DMS153 treated with DMSO at 0.1 percent for 48 hours (cell line): ENCODE data around the gene AGK.

ENCODE experiments used
- DNase-seq: peaks from one replicate; lab custom pipeline; 2025; ENCODE audit not compliant: unreplicated experiment; lab: John Stamatoyannopoulos, UW

AGK gene

GRCh38 chr7:141585592-141586510 is 34.6 kb downstream of the AGK start:
- no peak for DNase-seq

DNA sequence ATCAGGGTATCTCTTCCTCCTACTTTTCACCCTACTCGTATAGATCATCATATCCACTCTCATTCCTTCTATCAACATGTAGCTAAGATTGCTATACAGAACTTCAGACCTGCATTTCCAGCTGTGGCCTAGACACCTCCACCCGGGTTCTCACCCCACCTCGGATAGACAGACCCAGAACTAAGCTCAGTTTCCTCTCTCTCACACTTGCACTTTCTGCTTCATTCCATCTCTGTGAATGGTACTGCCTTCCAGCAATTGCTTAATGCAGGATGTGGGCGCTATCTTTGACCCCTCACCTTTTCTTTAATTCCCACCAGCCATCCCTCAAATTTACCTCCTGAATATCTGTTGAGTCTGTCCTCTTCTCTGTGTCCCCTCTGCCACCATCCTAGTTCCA is 35.7 kb downstream of the AGK start:
- DNase-seq = no peak

DNA sequence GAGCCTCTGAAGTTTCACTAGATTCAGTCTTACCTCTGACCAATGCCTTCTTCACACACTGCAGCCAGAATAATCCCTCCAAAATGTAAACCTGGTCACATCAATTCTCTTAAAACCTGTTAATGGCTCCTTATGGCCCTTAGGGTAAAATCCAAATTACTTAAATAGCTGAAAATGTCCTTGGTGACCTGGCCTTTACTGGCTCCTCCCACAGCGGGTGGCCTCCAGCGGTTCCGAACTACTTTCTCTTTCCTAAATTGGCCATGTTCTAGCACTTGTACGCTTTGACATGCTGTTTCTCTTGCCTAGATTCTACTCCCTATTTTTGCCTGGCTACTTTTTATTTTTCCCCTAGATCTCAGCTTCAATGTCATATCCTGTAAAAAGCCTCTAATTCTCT is 36.1 kb downstream of the AGK start:
- DNase-seq = no peak

- no peak for DNase-seq
These were observed 37.7 kb downstream of the AGK start for GRCh38 chr7:141588912-141589311.

DNA sequence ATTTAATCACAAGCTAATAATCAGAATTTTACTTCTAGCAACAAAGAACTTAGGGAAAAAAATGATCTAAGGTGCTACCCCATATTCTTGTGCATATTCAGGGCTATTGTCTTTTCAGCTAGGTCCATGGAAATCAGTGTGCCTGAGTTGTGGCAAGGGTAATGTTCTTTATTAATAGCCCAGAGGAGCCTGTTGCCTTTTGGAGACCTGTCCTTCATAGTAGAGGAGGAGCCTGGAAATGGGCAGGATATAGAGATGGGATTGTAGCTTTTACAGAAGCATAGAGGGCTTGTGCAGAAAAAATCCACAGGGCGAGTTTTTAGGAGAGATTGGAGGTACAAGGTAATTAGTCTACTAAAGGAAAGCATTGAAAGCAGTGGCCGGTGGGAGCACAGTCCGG is 38.9 kb downstream of the AGK start:
- DNase-seq = no peak

- DNase-seq = no peak
These were observed 39.5 kb downstream of the AGK start for GRCh38 chr7:141590666-141591065.

DNA sequence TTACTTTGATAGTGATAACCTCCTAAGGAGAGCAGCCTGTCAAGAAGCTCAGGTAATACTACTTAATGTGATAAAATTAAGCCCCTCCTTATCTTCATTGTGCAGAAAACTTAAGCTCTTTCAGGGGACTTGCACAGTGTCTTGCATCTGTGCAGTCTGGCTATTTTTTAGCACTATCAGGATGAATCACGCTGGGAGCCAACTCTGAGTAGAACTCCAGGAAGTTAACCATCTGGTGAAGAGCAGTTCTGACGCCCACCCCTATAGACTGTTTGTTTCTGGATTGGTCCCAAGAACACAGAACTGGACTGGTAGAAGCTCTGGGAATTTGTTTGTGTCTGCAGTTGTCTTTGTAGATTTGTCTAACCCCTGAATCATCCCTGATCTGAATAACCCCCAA is 41.9 kb downstream of the AGK start:
- DNase-seq = no peak

DNA sequence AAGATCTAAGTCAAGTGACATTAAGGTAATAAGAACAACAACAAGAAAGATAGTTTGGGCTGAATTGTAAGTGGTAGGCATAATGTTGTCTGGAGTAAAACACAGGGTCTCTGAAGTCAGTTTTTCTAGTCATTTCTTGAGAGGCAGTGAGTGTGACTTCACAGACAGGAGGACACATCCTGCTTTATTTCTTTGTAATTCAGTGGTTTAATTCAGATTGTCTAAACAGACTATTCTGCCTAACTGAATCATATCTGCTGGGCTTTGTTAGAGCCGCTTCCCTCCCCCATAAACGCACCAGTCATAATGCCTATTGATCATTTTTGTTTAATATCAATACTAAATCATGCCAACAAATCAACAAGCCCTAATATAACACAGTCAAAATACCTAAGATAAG is 46.8 kb downstream of the AGK start:
- no peak for DNase-seq

GRCh38 chr7:141598408-141598807 is 47.2 kb downstream of the AGK start:
- no peak for DNase-seq

- DNase-seq = no peak
These were observed 49.2 kb downstream of the AGK start for GRCh38 chr7:141600168-141601006.

- no peak for DNase-seq
These were observed 58.4 kb downstream of the AGK start for GRCh38 chr7:141609576-141609975.

- DNase-seq = no peak
These were observed 59.5 kb downstream of the AGK start for GRCh38 chr7:141610671-141611070.

DNA sequence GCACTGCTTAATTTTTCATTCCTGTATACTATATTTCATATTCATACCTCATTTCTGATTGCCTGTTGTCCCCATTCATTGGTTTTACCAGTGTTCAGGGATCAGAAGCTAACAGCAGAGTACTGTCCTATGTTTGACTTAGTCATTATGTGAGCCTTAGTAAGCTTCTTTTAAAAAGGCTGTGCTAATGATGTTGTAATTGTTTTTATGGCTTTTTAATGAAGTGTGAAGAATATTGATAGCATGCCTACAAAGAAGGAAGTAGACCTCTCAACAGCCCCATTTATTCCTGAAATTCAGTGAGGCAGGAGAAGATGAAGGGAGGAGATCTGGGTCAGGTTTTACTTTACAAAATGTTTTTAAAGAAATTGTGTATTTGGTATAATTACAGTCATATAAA is 61.7 kb downstream of the AGK start:
- DNase-seq = no peak

GRCh38 chr7:141617280-141617679 is 66.1 kb downstream of the AGK start:
- no peak for DNase-seq

DNA sequence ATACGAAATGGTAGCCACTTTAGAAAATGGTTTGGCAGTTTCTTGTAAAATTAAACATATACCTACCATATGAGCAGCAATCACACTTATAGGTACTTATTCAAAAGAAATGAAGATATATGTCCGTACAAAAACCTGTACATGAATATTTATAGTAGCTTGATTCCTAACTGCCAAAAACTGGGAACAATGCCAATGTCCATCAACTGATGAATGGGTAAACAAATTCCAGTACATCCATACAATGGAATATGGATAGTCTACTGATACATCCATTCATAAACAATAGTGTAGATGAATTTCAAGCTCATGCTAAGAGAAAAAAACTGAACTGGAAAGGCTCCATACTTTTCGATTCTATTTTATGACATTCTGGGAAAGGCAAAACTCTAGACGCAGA is 68.5 kb downstream of the AGK start:
- DNase-seq = peak; percentile 7

DNA sequence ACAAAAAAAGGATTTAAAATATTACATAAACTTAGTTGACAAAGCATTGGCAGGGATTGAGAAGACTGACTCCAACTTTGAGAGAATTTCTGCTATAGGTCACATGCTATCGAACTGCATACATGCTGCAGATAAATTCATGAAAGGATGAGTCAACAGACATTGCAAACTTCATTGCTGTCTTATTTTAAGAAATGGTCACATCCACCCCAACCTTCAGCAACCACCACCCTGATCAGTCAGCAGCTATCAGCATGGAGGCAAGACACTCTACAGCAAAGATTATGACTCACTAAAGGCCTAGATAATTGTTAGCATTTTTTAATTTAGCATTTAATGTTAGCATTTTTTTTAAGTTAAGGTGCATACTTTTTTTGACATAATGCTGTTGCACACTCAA is 73.6 kb downstream of the AGK start:
- DNase-seq = no peak

DNA sequence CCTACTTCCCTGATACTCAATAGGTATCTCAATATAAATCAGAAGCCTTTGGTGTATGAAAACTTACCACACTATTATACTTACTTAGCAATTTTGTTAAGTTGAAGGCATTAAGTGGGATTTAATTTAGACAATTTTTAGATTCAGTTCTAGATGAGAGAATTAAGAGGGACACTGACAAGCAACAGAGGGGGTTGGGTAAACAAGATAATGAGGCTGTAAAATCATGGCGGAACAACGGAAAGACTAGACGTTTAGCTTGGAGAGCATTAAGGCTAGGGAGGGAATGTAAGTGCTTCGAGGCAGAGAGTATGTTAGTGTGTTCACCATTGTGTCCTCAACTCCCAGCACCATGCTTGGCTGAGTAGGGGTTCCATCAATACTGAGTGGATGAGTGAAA is 79.4 kb downstream of the AGK start:
- DNase-seq = no peak

DNA sequence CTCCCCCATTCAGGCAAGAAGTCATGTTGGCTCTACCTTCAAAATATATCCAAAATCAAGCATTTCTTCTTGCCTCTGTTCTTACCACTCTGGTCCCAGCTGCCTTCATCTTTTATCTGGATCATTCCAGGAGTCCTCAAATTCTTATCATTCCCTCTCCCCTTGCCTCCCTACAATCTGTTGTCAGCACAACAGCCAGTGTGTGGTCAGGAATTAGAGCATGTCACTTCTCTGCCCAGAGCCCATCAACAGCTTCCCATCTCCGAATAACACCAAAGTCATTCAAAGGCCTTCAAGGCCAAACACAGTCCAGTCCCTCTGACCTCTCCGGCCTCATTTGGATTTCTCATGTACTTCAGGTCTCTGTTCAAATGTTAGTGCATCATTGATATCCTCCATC is 80.3 kb downstream of the AGK start:
- DNase-seq = no peak

DNA sequence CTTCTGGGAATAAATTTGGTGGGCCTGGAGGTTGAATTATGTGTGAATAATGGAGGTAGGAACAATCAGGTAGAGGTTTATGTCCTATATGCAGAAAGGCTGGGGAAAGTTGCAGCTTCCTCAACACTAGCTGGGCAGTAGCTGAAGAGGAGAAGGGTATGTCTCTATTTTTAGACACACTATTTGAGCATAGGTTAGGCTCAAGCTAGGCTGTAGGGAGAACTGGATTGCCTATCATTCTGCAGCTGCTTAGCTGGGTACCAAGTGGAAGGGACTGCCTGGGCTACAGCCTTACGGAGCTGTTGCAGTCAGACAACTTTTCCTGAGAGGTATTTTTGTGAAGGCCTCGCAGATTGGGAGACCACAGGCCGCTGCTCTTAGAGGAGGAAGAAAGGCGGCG is 82.9 kb downstream of the AGK start:
- no peak for DNase-seq

DNA sequence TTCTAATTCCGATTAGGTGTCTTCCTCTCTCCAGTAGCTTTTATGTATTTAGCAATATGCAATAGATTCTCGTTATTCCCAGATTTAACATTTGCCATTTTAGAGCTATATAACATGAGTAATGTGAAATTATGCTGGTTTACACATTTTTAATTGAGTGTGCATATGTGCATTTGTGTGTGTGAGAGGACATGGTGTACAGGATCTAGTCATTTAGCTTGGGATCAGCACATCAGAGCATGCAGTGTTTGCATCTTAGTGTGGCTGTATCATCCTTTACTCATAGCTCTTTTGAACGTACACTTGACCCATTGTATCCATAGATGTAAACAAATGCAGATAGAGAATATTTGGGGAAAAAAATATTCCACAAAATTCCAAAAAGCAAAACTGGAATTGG is 84.8 kb downstream of the AGK start:
- DNase-seq = no peak

GRCh38 chr7:141640239-141640840 is 89.1 kb downstream of the AGK start:
- DNase-seq = no peak

- no peak for DNase-seq
These were observed 90.7 kb downstream of the AGK start for GRCh38 chr7:141641876-141642275.
